ENCODE data around the gene ADAMTS17.

Gene ADAMTS17

GRCh38 chr15:100020189-100020588, 321.6 kb downstream of the ADAMTS17 start:
- H3K27me3 Mint-ChIP-seq, result no peaks in the 10 kb centered on the region
- no peaks in the 10 kb centered on the region for H3K4me1 Mint-ChIP-seq
- no peaks in the 10 kb centered on the region for H3K36me3 Mint-ChIP-seq
- peaks cover 5% of the 10 kb centered on the region for H3K9me3 Mint-ChIP-seq
- CTCF ChIA-PET, result interaction anchor here (0.7 kb wide), 1 partner anchor 326 kb away, joined by 3 read pairs; no protein-coding TSS in a partner anchor
- DNase-seq, result no peak
- no peak overlapping the region for H3K27ac Mint-ChIP-seq
- H3K4me3 Mint-ChIP-seq, result no peak overlapping the region

- no peaks in the 10 kb centered on the region for H3K36me3 Mint-ChIP-seq
- H3K27me3 Mint-ChIP-seq, result no peaks in the 10 kb centered on the region
- H3K4me3 Mint-ChIP-seq, result no peak overlapping the region
- no peak overlapping the region for H3K27ac Mint-ChIP-seq
- H3K9me3 Mint-ChIP-seq, result peaks cover 5% of the 10 kb centered on the region
- no peaks in the 10 kb centered on the region for H3K4me1 Mint-ChIP-seq
- DNase-seq, result no peak
- CTCF ChIA-PET, result no interaction called here
Observed at GRCh38 chr15:100019601-100020000, 322.2 kb downstream of the ADAMTS17 start.

- DNase-seq, result no peak
- Mint-ChIP-seq H3K27me3 (no peaks in the 10 kb centered on the region), H3K9me3 (peaks cover 5% of the 10 kb centered on the region), H3K27ac (no peak overlapping the region), H3K4me1 (no peaks in the 10 kb centered on the region), H3K36me3 (no peaks in the 10 kb centered on the region), H3K4me3 (no peak overlapping the region)
- CTCF ChIA-PET, result no interaction called here
Observed at GRCh38 chr15:100018191-100018590, 323.6 kb downstream of the ADAMTS17 start.

- no peak overlapping the region for H3K27ac Mint-ChIP-seq
- no peaks in the 10 kb centered on the region for H3K36me3 Mint-ChIP-seq
- DNase-seq, result no peak
- H3K4me1 Mint-ChIP-seq, result no peaks in the 10 kb centered on the region
- H3K9me3 Mint-ChIP-seq, result peaks cover 5% of the 10 kb centered on the region
- no peaks in the 10 kb centered on the region for H3K27me3 Mint-ChIP-seq
- CTCF ChIA-PET, result no interaction called here
- H3K4me3 Mint-ChIP-seq, result no peak overlapping the region
Observed at GRCh38 chr15:100017140-100017539, 324.6 kb downstream of the ADAMTS17 start.

GRCh38 chr15:100016632-100017031, 325.1 kb downstream of the ADAMTS17 start:
- CTCF ChIA-PET, result no interaction called here
- Mint-ChIP-seq H3K4me1 (no peaks in the 10 kb centered on the region), H3K9me3 (peaks cover 5% of the 10 kb centered on the region), H3K27me3 (no peaks in the 10 kb centered on the region), H3K27ac (no peak overlapping the region), H3K36me3 (no peaks in the 10 kb centered on the region), H3K4me3 (no peak overlapping the region)
- DNase-seq, result no peak

- peaks cover 3% of the 10 kb centered on the region for H3K27me3 Mint-ChIP-seq
- H3K4me1 Mint-ChIP-seq, result no peaks in the 10 kb centered on the region
- H3K27ac Mint-ChIP-seq, result no peak overlapping the region
- CTCF ChIA-PET, result no interaction called here
- H3K36me3 Mint-ChIP-seq, result no peaks in the 10 kb centered on the region
- no peaks in the 10 kb centered on the region for H3K9me3 Mint-ChIP-seq
- no peak for DNase-seq
- H3K4me3 Mint-ChIP-seq, result no peak overlapping the region
Observed at GRCh38 chr15:100011235-100011634, 330.5 kb downstream of the ADAMTS17 start.

GRCh38 chr15:100009372-100009771, 332.4 kb downstream of the ADAMTS17 start:
- H3K27me3 Mint-ChIP-seq, result peaks cover 3% of the 10 kb centered on the region
- H3K27ac Mint-ChIP-seq, result no peak overlapping the region
- H3K9me3 Mint-ChIP-seq, result no peaks in the 10 kb centered on the region
- no peak overlapping the region for H3K4me3 Mint-ChIP-seq
- DNase-seq, result no peak
- no peaks in the 10 kb centered on the region for H3K36me3 Mint-ChIP-seq
- no peaks in the 10 kb centered on the region for H3K4me1 Mint-ChIP-seq
- CTCF ChIA-PET, result no interaction called here

- Mint-ChIP-seq H3K4me3 (no peak overlapping the region), H3K9me3 (no peaks in the 10 kb centered on the region), H3K27ac (no peak overlapping the region), H3K4me1 (no peaks in the 10 kb centered on the region), H3K27me3 (peaks cover 3% of the 10 kb centered on the region), H3K36me3 (no peaks in the 10 kb centered on the region)
- CTCF ChIA-PET, result no interaction called here
- DNase-seq, result no peak
Observed at GRCh38 chr15:100008258-100008657, 333.5 kb downstream of the ADAMTS17 start.

- Mint-ChIP-seq H3K27ac (no peak overlapping the region), H3K36me3 (no peaks in the 10 kb centered on the region), H3K4me3 (no peak overlapping the region), H3K27me3 (peaks cover 3% of the 10 kb centered on the region), H3K9me3 (no peaks in the 10 kb centered on the region), H3K4me1 (no peaks in the 10 kb centered on the region)
- CTCF ChIA-PET, result no interaction called here
- DNase-seq, result no peak
Observed at GRCh38 chr15:100007609-100008008, 334.2 kb downstream of the ADAMTS17 start.

GRCh38 chr15:100005715-100006114, 336.1 kb downstream of the ADAMTS17 start:
- H3K4me1 Mint-ChIP-seq, result no peaks in the 10 kb centered on the region

GRCh38 chr15:100005013-100005412, 336.8 kb downstream of the ADAMTS17 start:
- Mint-ChIP-seq H3K9me3 (no peaks in the 10 kb centered on the region), H3K27me3 (peaks cover 3% of the 10 kb centered on the region), H3K4me1 (no peaks in the 10 kb centered on the region), H3K36me3 (no peaks in the 10 kb centered on the region), H3K27ac (no peak overlapping the region), H3K4me3 (no peak overlapping the region)
- no peak for DNase-seq
- CTCF ChIA-PET, result no interaction called here

More at GRCh38 chr15:100005715-100006114, 336.1 kb downstream of the ADAMTS17 start:
- CTCF ChIA-PET, result no interaction called here
- H3K9me3 Mint-ChIP-seq, result no peaks in the 10 kb centered on the region
- no peak for DNase-seq
- no peak overlapping the region for H3K4me3 Mint-ChIP-seq
- H3K27ac Mint-ChIP-seq, result no peak overlapping the region
- no peaks in the 10 kb centered on the region for H3K36me3 Mint-ChIP-seq
- peaks cover 3% of the 10 kb centered on the region for H3K27me3 Mint-ChIP-seq

GRCh38 chr15:100002787-100003536, 338.8 kb downstream of the ADAMTS17 start:
- Mint-ChIP-seq H3K9me3 (no peaks in the 10 kb centered on the region), H3K27ac (no peak overlapping the region), H3K36me3 (no peaks in the 10 kb centered on the region), H3K4me1 (no peaks in the 10 kb centered on the region), H3K4me3 (no peak overlapping the region), H3K27me3 (peaks cover 3% of the 10 kb centered on the region)
- CTCF ChIA-PET, result no interaction called here
- no peak for DNase-seq

- Mint-ChIP-seq H3K27me3 (no peaks in the 10 kb centered on the region), H3K9me3 (no peaks in the 10 kb centered on the region), H3K36me3 (no peaks in the 10 kb centered on the region), H3K4me1 (no peaks in the 10 kb centered on the region), H3K27ac (no peak overlapping the region), H3K4me3 (no peak overlapping the region)
- no peak for DNase-seq
- CTCF ChIA-PET, result no interaction called here
Observed at GRCh38 chr15:100002086-100002620, 339.6 kb downstream of the ADAMTS17 start.

GRCh38 chr15:100001405-100001804, 340.4 kb downstream of the ADAMTS17 start:
- CTCF ChIA-PET, result no interaction called here
- H3K27ac Mint-ChIP-seq, result no peak overlapping the region
- DNase-seq, result no peak
- no peaks in the 10 kb centered on the region for H3K36me3 Mint-ChIP-seq
- no peaks in the 10 kb centered on the region for H3K4me1 Mint-ChIP-seq
- H3K27me3 Mint-ChIP-seq, result no peaks in the 10 kb centered on the region
- no peak overlapping the region for H3K4me3 Mint-ChIP-seq
- no peaks in the 10 kb centered on the region for H3K9me3 Mint-ChIP-seq

GRCh38 chr15:99999282-100000070, 342.3 kb downstream of the ADAMTS17 start:
- no peaks in the 10 kb centered on the region for H3K27me3 Mint-ChIP-seq
- H3K27ac Mint-ChIP-seq, result no peak overlapping the region
- H3K36me3 Mint-ChIP-seq, result no peaks in the 10 kb centered on the region
- CTCF ChIA-PET, result no interaction called here
- no peaks in the 10 kb centered on the region for H3K4me1 Mint-ChIP-seq
- H3K9me3 Mint-ChIP-seq, result no peaks in the 10 kb centered on the region
- no peak overlapping the region for H3K4me3 Mint-ChIP-seq
- DNase-seq, result no peak

Measured in activated naive CD4-positive, alpha-beta T cell treated with anti-CD3 and anti-CD28 coated beads, Interleukin-2, amount 10 ng/mL, durations not matched to agents 7 days and 5 days (primary cell).